Measurements from ENCODE around the gene MSI2. TPM values are rescaled to one million over a fixed set of nuclear protein-coding genes. Genes with fewer than 3 reads are reported as not detected.

Gene MSI2
- polyA plus RNA-seq, 12 donors = 24.1 to 40.3 (median 34.1) TPM; not detected in 1

- DNase-seq = no peak
Observed at GRCh38 chr17:57593739-57594462, 337.6 kb downstream of the MSI2 start.

DNA sequence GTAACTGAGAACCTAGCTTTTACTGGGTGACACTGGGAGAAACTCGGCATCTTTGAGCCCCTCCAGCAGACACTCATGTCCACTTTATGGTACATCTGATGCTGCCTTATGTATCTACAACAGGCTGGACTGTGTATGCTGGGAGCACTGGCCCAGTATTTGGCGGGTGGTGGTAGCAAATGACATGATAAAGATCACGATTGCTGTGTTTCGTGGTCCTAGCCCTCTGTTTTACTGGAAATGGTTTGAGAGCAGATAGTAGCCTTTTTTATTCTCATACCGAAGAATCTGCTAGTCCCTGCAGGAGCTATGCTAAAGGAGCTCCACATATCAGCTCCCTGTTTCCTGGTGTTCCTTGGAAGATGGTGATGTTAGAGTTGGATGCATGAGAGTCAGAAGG lies 338.4 kb downstream of the MSI2 start:
- no peak for DNase-seq

GRCh38 chr17:57595426-57595825 lies 339.1 kb downstream of the MSI2 start:
- DNase-seq = no peak

DNA sequence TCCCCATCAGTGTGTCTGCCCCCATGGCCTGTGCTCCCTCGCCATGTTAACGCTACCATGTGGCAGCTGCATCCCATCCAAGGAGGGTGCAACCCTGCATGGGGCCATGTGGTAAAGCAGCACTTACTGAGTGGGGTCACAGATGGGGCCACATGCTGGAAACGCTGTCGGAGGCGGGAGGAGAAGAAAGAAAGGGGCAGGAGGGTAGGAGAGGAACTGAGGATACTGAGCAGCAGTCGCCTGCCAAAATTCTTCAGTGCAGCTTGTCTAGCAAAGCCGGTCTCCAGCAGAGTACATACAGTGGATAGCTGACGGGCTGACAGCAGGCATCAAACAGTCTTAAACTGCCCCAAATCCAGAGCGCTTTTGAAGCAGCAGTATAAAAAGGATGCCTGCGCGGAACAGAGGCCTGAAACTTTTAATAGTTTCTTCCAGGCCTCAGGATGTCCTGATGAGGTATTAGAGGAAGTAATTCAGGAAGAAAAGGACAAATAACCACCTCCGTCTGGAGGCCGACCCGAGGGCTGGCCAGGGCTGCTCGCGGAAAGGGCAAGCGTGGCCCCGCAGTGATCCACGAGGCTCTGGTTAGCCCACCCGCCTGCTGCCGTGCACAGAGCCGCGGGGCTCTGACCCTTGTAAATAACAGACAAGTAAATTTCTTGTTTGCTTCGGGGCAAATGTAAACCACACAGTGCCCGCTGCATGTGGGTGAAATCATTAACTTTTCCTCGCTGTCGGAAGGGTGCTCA lies 339.8 kb downstream of the MSI2 start:
- DNase-seq = no peak

- no peak for DNase-seq
Observed at GRCh38 chr17:57597101-57597500, 340.8 kb downstream of the MSI2 start.

GRCh38 chr17:57597531-57598453 lies 341.5 kb downstream of the MSI2 start:
- peak; percentile 67 for DNase-seq

- no peak for DNase-seq
Observed at GRCh38 chr17:57599271-57600045, 343.1 kb downstream of the MSI2 start.

GRCh38 chr17:57600074-57600473 lies 343.8 kb downstream of the MSI2 start:
- no peak for DNase-seq

- no peak for DNase-seq
Observed at GRCh38 chr17:57601143-57601735, 344.9 kb downstream of the MSI2 start.

DNA sequence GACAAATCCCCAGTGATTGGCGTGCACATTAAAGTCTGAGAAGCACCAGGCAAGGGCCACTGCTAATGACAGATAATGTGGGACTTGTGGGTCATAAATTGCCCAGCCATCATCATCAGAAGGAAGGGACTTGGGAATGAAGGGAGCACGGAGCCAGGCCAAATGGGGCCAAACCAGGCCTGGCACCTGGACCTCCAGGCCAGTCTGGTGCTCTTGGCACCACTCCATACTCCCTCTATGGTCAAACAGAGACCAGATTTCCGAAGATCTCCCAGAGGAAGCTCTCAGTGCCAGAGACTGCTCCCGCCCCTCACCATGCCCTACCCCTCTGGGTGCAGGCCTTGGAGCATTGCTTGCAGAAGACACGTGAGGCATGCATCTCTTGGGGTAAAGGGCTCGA lies 346.6 kb downstream of the MSI2 start:
- no peak for DNase-seq

- no peak for DNase-seq
Observed at GRCh38 chr17:57603546-57603945, 347.2 kb downstream of the MSI2 start.

DNA sequence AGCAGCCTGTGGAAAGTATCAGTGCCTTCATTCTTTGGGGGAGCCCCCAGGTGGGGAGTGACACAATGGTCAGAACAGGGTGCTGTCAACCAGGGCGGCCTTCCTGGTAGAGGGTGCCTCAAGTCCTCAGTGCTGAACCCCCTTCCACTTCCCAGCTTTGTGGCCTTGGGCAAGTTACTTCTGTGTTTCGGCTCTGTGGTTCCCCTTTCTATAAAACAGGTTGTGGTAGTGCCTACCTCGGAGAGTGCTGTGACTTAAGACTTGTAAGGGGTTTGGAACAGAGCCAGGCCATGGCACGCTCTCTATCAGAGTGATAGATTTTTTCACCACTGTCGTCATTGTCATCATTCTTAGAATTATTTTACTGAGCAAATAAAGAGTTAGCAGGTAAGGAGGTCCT lies 347.7 kb downstream of the MSI2 start:
- no peak for DNase-seq

DNA sequence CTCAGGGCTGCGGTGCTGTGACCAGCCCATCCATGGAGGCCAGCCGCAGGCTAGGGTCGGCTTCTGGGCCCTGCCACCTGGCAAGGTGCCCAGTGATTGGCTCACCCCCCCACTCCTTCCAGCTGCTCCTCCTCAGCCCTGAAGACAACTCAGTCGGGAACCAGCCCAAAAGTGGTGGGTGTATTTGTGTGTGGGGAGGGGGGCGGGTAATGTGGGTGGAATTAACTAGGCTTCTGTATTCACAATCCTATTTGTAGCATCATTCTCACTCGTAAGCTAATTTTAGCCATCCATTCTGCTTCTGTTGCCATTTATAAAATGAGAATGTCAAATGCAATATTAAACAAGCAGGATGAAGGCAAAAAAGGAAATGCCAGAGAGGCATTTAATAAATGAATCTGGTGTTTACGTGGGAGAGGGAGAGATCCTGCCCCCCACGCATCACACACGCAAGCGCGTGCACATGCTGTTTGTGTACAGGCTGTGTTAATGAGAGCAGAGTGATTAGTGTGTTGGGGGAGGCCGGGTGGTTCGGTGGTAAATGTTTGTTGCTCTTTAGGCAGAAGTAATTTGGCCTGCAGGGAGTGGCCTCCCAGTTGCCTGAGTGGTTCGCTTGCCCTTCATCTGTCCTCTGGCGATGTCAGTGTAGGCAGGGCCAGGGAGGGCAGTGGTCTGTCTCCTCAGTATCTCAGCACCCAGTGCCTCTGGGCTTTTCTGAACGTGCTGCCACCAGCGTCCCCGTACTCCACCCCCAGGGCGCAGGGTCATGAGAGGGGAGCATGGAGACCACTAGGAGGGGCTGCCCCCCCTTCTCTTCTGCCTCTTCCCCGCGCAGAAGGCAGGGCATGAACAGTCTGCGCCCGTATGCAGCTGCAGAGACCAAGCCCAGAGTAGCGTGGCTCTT lies 348.7 kb downstream of the MSI2 start:
- DNase-seq = peak; percentile 34

DNA sequence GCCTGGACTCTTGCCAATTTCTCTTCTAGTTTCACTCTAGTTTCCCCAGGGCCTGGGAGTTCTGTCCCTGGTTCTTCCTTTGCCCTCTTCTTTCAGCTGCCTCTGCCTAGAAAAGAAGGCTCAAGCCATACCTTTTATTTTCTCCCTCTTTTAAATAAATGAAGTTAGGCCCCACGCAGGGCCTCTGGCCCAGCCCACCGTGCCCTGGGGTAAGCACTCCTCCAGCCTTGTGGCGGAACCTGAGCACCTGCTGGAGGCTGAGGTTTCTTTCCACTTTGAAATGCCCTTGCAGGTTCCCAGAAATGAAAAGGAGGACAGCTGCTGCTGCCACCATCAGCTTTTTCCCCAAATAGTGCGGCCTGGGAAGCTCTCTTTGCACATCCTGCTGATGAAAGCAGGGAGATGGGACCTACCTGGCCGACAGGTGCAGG lies 349.4 kb downstream of the MSI2 start:
- no peak for DNase-seq

DNA sequence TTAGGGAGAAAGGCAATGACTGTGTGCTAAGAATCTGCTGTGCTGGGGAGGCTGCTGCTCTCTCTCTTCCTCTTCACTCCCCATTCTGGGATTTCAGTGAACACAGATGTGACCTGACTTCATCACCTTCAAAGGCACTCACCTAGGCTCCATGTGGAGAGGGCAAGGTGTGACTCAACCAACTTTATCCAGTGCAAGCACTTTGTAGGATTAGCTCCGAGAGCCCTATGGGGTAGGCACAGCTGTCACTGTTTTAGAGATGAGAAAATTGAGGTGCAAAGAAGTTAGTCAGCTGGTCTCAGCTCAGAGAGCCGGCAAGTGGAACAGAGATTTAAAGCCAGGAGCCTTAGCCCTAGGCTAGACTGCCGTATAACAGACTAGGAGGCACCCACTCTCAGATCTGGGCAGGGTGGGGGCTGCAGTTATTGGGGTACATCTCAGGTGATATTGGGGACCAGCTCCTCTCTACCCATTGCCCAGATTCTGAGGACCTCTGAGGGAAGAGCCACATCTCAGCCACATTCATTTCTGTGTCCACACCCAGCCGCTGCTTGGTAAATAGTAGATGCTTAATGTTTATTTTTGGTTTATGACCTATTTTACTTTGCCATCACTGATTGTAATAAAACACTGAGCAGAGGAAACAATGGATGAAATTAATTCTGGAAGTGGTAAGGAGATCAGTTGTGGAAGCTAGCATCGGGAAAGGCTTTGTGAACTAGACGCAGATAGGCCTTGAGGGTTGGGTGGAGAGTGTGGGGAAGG lies 350.0 kb downstream of the MSI2 start:
- DNase-seq = no peak

DNA sequence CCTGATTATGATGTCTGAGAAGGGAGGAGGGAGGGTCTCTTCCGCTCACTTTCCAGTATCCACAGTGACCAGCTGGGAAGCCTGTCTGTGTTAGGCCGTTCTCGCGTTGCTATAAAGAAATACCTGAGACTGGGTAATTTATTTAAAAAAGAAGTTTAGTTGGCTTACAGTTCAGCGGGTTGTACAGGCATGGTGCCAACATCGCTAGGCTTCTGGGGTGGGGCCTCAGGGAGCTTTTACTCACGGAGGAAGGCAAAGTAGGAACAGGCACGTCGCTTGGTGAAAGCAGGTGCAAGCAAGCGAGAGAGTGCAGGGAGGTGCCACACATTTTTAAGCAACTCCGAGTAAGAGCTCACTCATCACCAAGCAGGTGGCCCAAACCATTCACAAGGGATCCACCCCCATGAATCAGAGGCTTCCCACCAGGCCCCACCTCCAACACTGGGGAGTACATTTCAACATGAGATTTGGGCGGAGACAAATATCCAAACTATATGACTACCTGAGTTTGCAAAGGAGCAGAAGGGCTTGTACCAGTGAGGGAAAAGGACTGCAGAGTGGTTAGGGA lies 351.3 kb downstream of the MSI2 start:
- DNase-seq = no peak

DNA sequence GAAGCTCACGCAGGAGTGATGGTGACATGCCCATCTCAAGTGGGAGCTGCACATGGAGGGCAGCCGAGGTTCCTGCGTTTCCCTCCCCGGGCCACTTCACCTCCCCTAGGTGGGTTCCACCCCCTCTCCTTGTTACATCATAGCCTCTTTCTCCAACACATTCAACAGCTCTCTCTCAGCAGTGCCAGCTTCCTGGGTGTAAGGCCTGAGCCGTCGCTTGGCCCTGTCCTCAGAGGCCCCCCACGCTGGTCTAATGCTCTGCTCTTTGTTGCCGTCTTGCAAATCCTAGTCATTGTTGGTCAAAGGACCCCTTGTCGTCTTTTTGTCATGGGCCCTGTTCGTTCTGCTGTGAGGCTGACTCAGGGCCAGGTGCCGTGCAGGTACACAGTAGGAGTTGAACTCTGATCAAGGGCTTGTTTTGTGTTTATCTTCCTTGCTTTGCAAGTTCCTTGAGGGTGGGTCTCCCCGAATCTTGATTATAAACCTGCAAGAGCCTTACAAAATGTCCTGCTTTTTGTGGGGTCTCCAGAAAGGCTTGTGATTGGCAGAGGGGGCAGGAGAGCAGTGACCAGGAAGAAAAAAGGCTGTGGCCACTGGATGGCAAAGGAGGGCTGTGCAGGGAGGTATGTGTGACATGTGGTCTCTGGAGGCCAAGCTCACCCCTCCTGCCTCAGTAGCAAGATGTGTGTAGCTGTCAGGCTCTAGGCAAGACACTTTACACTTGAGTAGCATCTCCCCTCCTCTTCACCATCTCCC lies 352.2 kb downstream of the MSI2 start:
- no peak for DNase-seq

Data from muscle of arm (tissue), 12 donors.